Type B pancreatic cell (in vitro differentiated cells): ENCODE results near the gene TCF12. TPM values are rescaled to one million over a fixed set of nuclear protein-coding genes. Genes with fewer than 3 reads are reported as not detected.

Experiments
- DNase-seq: peaks from one replicate; pipeline ENCODE4 v3.0.0; 2021; ENCODE audit warnings: mixed read lengths; ENCODE audit not compliant: unreplicated experiment; ENCODE audit errors: extremely low spot score
- H3K27ac Mint-ChIP-seq: 2 replicates; pipeline ENCODE4 v1.8.0; 2021; ENCODE audit warnings: mild to moderate bottlenecking, mixed read lengths
- H3K27me3 Mint-ChIP-seq: 2 replicates; pipeline ENCODE4 v1.8.0; 2021; ENCODE audit warnings: mixed read lengths
- H3K36me3 Mint-ChIP-seq: 2 replicates; pipeline ENCODE4 v1.8.0; 2021; ENCODE audit warnings: mixed read lengths
- H3K4me1 Mint-ChIP-seq: one replicate; pipeline ENCODE4 v1.8.0; 2021; ENCODE audit warnings: mixed read lengths; ENCODE audit not compliant: unreplicated experiment
- H3K4me3 Mint-ChIP-seq: 2 replicates; pipeline ENCODE4 v1.8.0; 2021; ENCODE audit warnings: mild to moderate bottlenecking, mixed read lengths
- H3K9me3 Mint-ChIP-seq: 2 replicates; pipeline ENCODE4 v1.8.0; 2021; ENCODE audit warnings: mixed read lengths
- total RNA-seq: library from RNA; stranded (reverse); gene quantifications from 2 replicates; pipeline ENCODE4 v1.2.1, GENCODE V29; 2021; ENCODE audit warnings: low replicate concordance
- TF ChIP-seq, protein P1 (sequence below): fragments of 200-600 bp; sonication (generic); conservative IDR thresholded peaks from 2 replicates; pipeline ENCODE4 v1.5.0; 2021; ENCODE audit warnings: antibody characterized with exemption, mild to moderate bottlenecking

The TCF12 gene
- total RNA-seq, 1 donor from 2014 or later, result 153 TPM

DNA sequence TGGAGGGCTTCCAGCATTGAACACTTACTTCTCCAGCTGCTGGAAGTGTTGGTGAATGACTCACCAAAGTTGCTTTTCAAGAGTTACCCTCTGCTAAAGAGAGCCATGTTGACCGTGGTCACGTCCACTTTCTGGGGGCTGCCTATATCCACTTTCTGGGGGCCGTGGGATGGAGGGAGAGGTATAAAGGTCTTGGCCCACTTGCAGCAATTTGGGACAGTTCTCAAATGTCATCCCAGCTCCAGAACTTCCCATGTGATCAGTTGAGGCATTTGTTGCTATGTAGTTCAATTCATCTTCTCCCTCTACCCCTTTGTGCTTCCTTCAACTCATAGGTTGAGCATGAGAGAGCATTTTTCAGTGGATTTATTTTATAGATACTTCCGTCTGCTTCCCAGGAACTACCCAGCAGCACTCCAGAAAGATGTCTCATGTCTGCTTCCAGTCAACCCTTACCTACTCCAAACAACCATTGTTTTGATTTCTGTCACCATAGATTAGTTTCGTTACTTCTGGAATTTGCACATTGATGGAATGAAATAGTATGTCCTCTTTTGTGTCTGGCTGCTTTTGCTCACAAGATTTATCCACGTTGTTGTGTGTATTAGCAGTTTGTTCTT lies 130.6 kb downstream of the TCF12 start:
- Mint-ChIP-seq H3K9me3 (peaks cover 4% of the 10 kb centered on the region), H3K4me1 (peaks cover 30% of the 10 kb centered on the region), H3K27ac (no peak overlapping the region), H3K27me3 (no peaks in the 10 kb centered on the region), H3K36me3 (peaks cover 18% of the 10 kb centered on the region), H3K4me3 (no peak overlapping the region)
- TF ChIP-seq, protein P1, sequence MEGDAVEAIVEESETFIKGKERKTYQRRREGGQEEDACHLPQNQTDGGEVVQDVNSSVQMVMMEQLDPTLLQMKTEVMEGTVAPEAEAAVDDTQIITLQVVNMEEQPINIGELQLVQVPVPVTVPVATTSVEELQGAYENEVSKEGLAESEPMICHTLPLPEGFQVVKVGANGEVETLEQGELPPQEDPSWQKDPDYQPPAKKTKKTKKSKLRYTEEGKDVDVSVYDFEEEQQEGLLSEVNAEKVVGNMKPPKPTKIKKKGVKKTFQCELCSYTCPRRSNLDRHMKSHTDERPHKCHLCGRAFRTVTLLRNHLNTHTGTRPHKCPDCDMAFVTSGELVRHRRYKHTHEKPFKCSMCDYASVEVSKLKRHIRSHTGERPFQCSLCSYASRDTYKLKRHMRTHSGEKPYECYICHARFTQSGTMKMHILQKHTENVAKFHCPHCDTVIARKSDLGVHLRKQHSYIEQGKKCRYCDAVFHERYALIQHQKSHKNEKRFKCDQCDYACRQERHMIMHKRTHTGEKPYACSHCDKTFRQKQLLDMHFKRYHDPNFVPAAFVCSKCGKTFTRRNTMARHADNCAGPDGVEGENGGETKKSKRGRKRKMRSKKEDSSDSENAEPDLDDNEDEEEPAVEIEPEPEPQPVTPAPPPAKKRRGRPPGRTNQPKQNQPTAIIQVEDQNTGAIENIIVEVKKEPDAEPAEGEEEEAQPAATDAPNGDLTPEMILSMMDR, result no peak
- DNase-seq, result no peak

GRCh38 chr15:57053470-57053869 lies 135.0 kb downstream of the TCF12 start:
- H3K27me3 Mint-ChIP-seq, result no peaks in the 10 kb centered on the region
- TF ChIP-seq, protein P1, result no peak
- peaks cover 4% of the 10 kb centered on the region for H3K9me3 Mint-ChIP-seq
- H3K27ac Mint-ChIP-seq, result peak overlapping the region; percentile 3
- H3K4me3 Mint-ChIP-seq, result peak overlapping the region; percentile 32
- DNase-seq, result no peak
- H3K4me1 Mint-ChIP-seq, result peaks cover 46% of the 10 kb centered on the region
- peaks cover 15% of the 10 kb centered on the region for H3K36me3 Mint-ChIP-seq

DNA sequence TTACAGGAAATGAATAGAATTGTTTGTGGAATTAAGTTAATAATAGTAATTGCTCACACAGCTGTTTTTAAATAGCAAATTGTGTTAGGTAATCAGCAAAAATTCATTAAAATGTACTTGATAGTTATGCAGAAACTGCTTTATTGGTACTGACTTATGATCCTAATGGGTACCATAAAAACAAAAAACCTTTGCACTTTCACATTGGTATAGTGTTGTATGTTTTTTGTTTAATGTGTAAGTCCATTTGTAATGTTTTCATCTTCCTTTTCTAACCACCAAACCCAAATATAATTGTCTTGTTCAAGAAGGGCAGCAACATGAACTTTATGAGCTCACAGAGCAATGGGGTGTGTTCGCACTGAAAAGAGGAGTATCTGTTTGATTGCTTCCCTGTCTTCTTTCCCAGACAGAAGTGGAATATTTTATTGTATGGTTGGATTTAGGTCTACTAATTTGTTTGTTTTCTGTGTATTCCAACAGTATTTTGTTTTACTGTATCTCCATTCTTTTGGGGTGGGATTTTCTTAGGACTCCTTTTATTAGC lies 135.8 kb downstream of the TCF12 start:
- TF ChIP-seq, protein P1, result no peak
- Mint-ChIP-seq H3K4me1 (peaks cover 46% of the 10 kb centered on the region), H3K9me3 (peaks cover 4% of the 10 kb centered on the region), H3K36me3 (peaks cover 13% of the 10 kb centered on the region), H3K27me3 (no peaks in the 10 kb centered on the region), H3K4me3 (no peak overlapping the region), H3K27ac (no peak overlapping the region)
- no peak for DNase-seq

- DNase-seq, result no peak
- TF ChIP-seq, protein P1, result no peak
- peaks cover 8% of the 10 kb centered on the region for H3K36me3 Mint-ChIP-seq
- H3K27me3 Mint-ChIP-seq, result no peaks in the 10 kb centered on the region
- no peak overlapping the region for H3K27ac Mint-ChIP-seq
- peaks cover 3% of the 10 kb centered on the region for H3K9me3 Mint-ChIP-seq
- H3K4me1 Mint-ChIP-seq, result peaks cover 50% of the 10 kb centered on the region
- no peak overlapping the region for H3K4me3 Mint-ChIP-seq
Measured at GRCh38 chr15:57056357-57056756, 137.9 kb downstream of the TCF12 start.

DNA sequence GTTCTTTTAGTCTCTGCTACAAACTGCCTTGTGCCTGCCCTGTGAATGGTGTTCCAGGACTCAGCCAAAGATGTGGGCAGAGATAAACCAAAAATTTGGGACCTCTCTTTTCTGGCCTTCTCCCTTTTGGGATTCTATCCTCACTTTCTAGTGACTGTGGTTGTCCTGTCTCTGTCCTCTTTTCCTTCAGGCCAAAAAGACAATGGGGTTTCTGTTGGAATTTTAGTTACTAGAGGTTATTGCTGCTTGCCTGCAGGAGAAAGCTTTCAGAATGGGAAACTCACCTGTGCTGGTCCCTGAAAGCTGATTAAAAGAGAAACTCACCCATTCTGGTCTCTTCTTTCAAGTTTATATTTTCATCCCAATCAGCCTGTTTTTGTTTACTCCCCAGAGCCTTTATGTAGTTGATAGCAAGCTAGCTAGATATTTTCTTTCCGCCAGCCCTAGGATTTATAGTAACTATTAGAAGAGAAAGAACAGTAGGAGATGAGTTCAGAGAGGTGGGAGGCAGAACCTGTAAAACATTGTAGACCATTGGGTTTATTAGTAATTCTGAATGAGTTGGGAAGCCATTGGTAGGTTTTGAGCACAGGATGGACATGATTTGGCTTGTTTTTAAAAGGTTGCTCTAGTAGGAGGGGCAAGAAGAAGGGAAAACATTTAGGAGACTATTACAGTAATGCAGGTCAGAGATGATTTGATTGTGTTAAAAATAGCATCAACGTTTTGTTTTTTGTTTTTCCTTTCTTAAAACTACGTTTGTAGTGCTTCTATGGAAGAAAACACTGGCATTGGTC lies 138.9 kb downstream of the TCF12 start:
- no peaks in the 10 kb centered on the region for H3K9me3 Mint-ChIP-seq
- TF ChIP-seq, protein P1, result no peak
- peaks cover 46% of the 10 kb centered on the region for H3K4me1 Mint-ChIP-seq
- H3K27me3 Mint-ChIP-seq, result no peaks in the 10 kb centered on the region
- H3K36me3 Mint-ChIP-seq, result no peaks in the 10 kb centered on the region
- H3K4me3 Mint-ChIP-seq, result no peak overlapping the region
- no peak for DNase-seq
- no peak overlapping the region for H3K27ac Mint-ChIP-seq
